GM18873 (cell line): Measurements from ENCODE around the gene CENPA.
"Not testable (repeated sequence)": the region's sequence is repeated elsewhere in the genome, so short reads cannot be mapped to it uniquely, and the experiment has no call there.

Experiments used
- ATAC-seq: cut with Tn5 transposase; IDR thresholded peaks from one replicate; pipeline ENCODE4 v1.9.1; 2021; ENCODE audit warnings: mild to moderate bottlenecking, moderate library complexity, moderate number of reproducible peaks; ENCODE audit not compliant: unreplicated experiment, low FRiP score

Gene CENPA

GRCh38 chr2:26759845-26760244, 26.0 kb upstream of the CENPA start:
- no peak for ATAC-seq

GRCh38 chr2:26760991-26761390, 24.9 kb upstream of the CENPA start:
- ATAC-seq, result not testable (repeated sequence)

GRCh38 chr2:26763019-26763418, 22.8 kb upstream of the CENPA start:
- no peak for ATAC-seq

DNA sequence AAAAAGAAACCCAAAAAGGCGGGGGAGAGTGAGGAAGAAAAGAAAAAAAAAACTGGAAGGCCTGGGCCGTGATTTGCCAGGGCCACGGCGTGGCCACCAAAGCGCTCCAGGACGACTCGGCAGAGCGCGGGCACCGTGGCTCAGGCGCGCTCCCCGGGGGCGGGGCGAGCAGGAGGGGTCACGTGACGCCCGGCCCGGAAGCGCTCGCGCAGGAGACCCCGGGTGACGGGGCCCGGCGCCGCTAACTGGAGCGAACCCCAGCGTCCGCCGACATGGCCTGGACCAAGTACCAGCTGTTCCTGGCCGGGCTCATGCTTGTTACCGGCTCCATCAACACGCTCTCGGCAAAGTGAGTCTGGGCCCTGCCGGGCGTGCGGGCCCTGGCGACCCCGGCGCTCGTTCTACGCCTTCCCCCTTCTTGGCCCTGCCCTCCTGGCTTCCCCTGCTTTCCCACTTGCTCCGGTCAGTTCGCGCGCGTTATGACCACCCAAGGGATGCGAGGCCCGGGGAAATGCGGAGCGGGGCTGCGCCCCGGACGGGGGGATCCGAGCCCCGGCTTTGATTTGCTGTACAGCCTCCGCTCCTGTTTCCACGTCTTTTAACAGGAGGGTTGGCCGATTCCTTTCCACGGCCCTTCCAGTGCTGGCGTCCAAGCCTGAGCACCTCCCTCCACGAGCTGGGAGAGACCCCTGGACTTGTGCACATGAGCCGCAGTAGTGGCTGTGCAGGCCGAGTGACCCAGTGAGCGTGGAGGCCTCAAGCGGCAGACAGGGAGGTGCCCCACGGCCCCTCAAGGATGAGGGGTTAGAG, 21.6 kb upstream of the CENPA start, which contains the start of gene SLC35F6:
TSS of gene SLC35F6 (plus strand) at position 207 of the 810 bp plus-strand sequence. CDS start at position 273, 66 bp downstream.
- peak; percentile 44 for ATAC-seq

- no peak for ATAC-seq
Measured at GRCh38 chr2:26764906-26765305, 20.9 kb upstream of the CENPA start.

DNA sequence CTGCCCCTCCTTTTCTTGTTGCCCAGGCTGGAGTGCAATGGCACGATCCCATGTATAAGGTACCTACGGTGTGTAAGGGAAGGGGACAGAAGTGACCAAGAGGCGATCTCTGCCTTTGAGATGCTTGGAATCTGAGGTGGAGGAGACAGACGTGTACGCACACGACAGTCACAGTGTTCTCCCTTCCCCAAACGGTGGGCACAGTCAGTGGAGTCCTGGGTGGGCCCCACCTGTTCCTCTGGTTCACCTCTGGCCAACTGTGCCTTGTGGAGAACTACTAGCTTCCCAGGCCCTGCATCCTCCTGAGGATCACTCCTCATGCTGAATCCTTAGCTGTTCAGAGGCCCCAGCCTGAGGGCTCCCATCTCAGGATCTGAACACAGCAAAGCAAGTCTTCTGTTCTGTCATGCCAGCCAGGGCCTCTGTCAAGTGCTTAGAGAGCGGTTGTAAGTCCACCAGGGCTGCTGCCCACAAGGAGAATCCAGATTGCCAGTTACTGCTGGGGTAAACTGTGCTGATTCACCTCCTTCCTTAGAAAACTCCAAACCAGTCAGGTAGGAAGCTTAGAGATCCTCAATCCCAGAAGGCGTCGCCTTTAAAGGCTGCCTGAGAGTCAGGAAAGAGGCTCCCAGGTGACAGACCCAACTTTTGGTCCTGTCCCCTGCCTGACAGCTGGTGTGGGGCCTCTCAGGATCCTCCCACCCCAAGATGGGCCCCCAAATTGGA, 20.2 kb upstream of the CENPA start:
- ATAC-seq, result no peak

GRCh38 chr2:26767129-26767528, 18.7 kb upstream of the CENPA start:
- ATAC-seq, result no peak

DNA sequence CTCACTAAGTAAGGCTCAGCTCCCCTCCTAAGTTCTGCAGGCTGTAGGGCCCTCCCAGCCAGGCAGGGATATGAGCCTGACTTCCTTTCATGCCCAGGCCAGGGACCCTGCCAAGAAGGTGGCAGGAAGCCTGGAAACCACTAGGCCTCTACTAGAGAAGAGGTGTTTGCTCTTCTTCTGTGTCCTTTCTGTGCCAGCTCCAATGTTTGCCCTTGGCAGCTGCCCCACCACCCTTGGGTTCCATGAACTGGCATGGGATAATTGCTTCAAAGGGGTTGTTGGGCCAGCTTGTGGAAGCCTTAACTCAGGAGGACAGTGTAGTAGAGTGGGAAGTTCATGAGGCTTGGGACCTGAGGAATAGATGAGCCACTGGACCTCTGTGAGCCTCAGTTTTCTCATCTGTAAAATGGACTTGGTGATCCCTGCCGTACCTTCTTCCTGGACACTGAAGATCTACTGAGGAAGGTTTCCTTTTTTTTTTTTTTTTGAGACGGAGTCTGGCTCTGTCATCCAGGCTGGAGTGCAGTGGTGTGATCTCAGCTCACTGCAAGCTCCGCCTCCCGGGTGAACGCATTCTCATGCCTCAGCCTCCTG, 17.9 kb upstream of the CENPA start:
- no peak for ATAC-seq

DNA sequence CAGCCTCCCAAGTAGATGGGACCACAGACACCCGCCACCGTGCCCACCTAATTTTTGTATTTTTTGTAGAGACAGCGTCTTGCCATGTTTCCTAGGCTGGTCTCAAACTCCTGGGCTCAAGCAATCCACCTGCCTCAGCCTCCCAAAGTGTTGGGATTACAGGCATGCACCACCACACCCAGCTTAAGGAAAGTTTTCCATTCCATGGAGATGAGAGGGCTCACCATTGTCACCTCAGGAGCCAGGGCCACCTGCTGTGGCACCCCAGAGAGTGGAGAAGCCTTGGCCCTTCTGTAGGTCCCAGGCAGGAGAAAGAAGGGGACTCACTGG, 17.1 kb upstream of the CENPA start:
- ATAC-seq, result no peak

DNA sequence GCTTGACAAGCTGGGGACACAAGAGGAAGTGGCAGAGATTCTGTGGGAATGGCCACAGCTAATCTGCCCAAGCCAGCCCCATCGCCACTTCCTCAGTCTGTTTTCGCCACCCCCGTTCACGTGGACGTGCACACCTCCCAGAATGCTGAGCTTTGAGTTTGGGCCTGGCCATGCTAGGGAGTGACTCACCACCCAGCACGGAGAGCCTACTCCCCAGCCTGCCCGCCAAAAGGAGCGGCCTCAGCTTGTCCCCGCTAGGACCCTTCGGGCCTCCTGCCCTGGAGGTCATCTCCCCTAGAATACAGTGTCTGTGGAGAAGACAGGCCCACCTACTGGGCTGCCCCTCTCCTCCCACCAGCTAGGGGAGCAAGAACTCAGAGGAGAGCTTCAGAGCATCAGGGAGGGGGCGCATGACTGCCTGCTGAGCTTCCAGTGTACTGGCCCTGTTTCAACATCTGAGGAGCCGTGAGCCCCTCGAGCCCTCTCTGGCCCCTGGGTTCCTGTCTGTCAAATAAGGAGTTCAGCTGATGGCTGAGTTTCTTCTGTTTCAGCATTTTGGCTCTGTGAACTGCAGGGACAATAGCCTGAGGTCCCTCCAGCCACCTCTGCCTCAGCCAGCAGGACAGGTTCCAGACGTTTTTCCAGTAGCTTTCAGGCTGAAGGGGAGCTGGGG, 16.6 kb upstream of the CENPA start:
- ATAC-seq, result no peak

- no peak for ATAC-seq
Measured at GRCh38 chr2:26770986-26771586, 14.8 kb upstream of the CENPA start.

DNA sequence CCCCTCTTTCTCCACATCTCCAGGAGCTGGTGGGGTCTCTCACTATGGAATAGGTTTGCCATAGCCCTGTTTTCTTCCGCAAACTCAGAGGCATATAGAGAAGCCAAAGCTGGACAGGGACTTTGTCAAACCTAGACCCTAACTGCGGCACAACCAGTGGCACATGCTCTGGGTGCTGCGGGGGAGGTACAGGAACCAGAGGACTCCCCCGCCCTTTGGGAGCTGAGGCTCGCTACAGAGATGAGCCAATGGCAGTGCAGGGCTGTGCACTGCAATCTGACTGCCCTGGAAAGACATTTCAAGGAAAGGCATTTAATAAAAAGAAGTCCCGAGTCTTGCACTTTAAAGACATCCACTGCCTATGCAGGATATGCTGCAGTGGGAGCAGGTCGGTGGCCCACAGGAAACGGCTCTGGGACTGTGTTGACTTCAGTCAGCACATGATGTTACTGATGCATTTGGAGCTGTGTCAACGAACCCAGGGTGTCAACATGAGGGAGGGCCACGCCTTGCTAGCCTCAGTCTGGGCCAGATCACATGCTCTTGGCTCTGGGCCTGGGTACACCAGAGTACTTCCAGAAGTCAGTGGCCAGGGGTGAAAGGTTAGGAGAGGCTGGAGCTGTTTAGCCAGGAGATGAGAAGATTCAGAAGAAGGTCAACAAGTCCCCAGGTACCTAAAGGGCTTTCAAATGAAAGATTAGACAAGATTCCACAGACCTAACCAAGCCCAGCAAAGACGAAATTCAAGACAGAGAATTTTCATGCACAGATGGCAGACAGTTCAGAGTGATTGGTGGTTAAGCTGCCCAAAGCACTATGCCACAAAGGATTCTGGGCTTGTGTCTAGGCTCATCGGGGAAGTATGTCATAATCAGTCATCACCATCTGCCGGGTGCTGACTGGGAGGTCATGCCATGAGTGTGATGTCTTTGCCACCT, 13.5 kb upstream of the CENPA start:
- no peak for ATAC-seq

- no peak for ATAC-seq
Measured at GRCh38 chr2:26776195-26776800, 9.6 kb upstream of the CENPA start.

GRCh38 chr2:26778098-26778497, 7.8 kb upstream of the CENPA start:
- ATAC-seq, result no peak

GRCh38 chr2:26778507-26778906, 7.3 kb upstream of the CENPA start:
- no peak for ATAC-seq

- no peak for ATAC-seq
Measured at GRCh38 chr2:26780203-26780760, 5.6 kb upstream of the CENPA start.

- ATAC-seq, result no peak
Measured at GRCh38 chr2:26782876-26783704, 2.8 kb upstream of the CENPA start.
